Prostate gland (tissue), 2 donors: Measurements from ENCODE around the gene GOLIM4. TPM values are rescaled to one million over a fixed set of nuclear protein-coding genes. Genes with fewer than 3 reads are reported as not detected.

Experiments used
- DNase-seq: peaks from one replicate; pipeline ENCODE4 v3.0.0-alpha.2; 2019; ENCODE audit warnings: low spot score
- H3K27ac ChIP-seq, 2 donors: fragments of 200-600 bp; sonication (generic); 2 replicates each; pipeline ENCODE4 v1.5.1; 2017 to 2019
- H3K27me3 ChIP-seq: fragments of 200-600 bp; sonication (generic); replicated peaks from 2 replicates; pipeline ENCODE4 v1.5.1; 2019; ENCODE audit not compliant: insufficient read depth
- H3K36me3 ChIP-seq, 2 donors: fragments of 200-600 bp; sonication (generic); 1 replicate in 1 of 2; 2 replicates in 1 of 2; pipeline versions ENCODE4 v1.5.1 to v1.8.1; 2017 to 2019
- H3K4me1 ChIP-seq: fragments of 200-600 bp; sonication (generic); replicated peaks from 2 replicates; pipeline ENCODE4 v1.5.1; 2019
- H3K4me3 ChIP-seq, 2 donors: fragments of 200-600 bp; sonication (generic); 2 replicates each; pipeline ENCODE4 v1.5.1; 2017 to 2019
- H3K9me3 ChIP-seq: fragments of 200-600 bp; sonication (generic); 2 replicates; pipeline ENCODE4 v1.5.1; 2017
- CTCF ChIP-seq, 4 experiments: fragments of 200-600 bp in 2 of 4; fragments of 450-650 bp in 2 of 4; sonication (generic) in 2 of 4; IDR thresholded peaks; 1 replicate in 3 of 4; 2 replicates in 1 of 4; pipeline ENCODE4 v1.5.1; 2016 to 2019; ENCODE audit warnings: antibody characterized with exemption in 4 of 4, mild to moderate bottlenecking in 2 of 4, moderate library complexity in 2 of 4
- POLR2A ChIP-seq: fragments of 450-650 bp; IDR thresholded peaks from one replicate; pipeline ENCODE4 v1.6.1; 2016; ENCODE audit warnings: antibody characterized with exemption, mild to moderate bottlenecking
- POLR2AphosphoS5 ChIP-seq: sonication (generic); formaldehyde crosslinking; IDR thresholded peaks from one replicate; pipeline ENCODE4 v1.6.1; 2017; ENCODE audit warnings: antibody characterized with exemption
- WGBS: methylation state at CpG from one replicate; pipeline ENCODE4 v1.1.5; 2018; 5-methylcytosine and 5-hydroxymethylcytosine counted together
- intact Hi-C: fragments of 100-400 bp; cut with DNase I; formaldehyde crosslinking; loops from one replicate; pipeline ENCODE4 v1.14.2; 2022
- total RNA-seq, 2 donors: library from RNA; depleted of rRNA; stranded (reverse); fragments of >200 nt; gene quantifications; one replicate each; pipeline ENCODE4 v1.1.0, GENCODE V29; 2016

The GOLIM4 gene
- total RNA-seq, 2 donors from 2014 or later = 22.3 to 25.5 TPM

GRCh38 chr3:168044049-168044448, 51.7 kb downstream of the GOLIM4 start:
- no peak for DNase-seq
- WGBS = 68% methylated on average over 6 of the region's 6 CpGs
- H3K4me3 ChIP-seq = no peak overlapping the region
- intact Hi-C loops = no loop called here
- H3K27ac ChIP-seq = no peak overlapping the region
- no peaks in the 10 kb centered on the region for H3K36me3 ChIP-seq
- H3K4me1 ChIP-seq = no peaks in the 10 kb centered on the region
- H3K27me3 ChIP-seq = no peaks in the 10 kb centered on the region
- no peaks in the 10 kb centered on the region for H3K9me3 ChIP-seq
- TF ChIP-seq POLR2AphosphoS5 (no peak), CTCF (IDR thresholded peaks at IDR 0.05) (no peak), POLR2A (no peak)

- no peaks in the 10 kb centered on the region for H3K9me3 ChIP-seq
- no peaks in the 10 kb centered on the region for H3K36me3 ChIP-seq
- 69% methylated on average over 6 of the region's 6 CpGs for WGBS
- peak; percentile 34 for DNase-seq
- no peak overlapping the region for H3K4me3 ChIP-seq
- no peaks in the 10 kb centered on the region for H3K4me1 ChIP-seq
- TF ChIP-seq CTCF (IDR thresholded peaks at IDR 0.05) (peak in 3 of 4 experiments; percentile 55 to 61 (median 57)), POLR2AphosphoS5 (no peak), POLR2A (no peak)
- H3K27ac ChIP-seq = no peak overlapping the region
- intact Hi-C loops = no loop called here
- no peaks in the 10 kb centered on the region for H3K27me3 ChIP-seq
Observed at GRCh38 chr3:168040607-168041208, 55.0 kb downstream of the GOLIM4 start.

- Histone ChIP-seq H3K9me3 (no peaks in the 10 kb centered on the region), H3K4me3 (no peak overlapping the region), H3K36me3 (no peaks in the 10 kb centered on the region), H3K4me1 (no peaks in the 10 kb centered on the region), H3K27me3 (no peaks in the 10 kb centered on the region), H3K27ac (no peak overlapping the region)
- TF ChIP-seq POLR2A (no peak), POLR2AphosphoS5 (no peak), CTCF (IDR thresholded peaks at IDR 0.05) (no peak)
- no peak for DNase-seq
- 95% methylated on average over 2 of the region's 2 CpGs for WGBS
- intact Hi-C loops = no loop called here
Observed at GRCh38 chr3:168037020-168037419, 58.7 kb downstream of the GOLIM4 start.

- Histone ChIP-seq H3K27me3 (no peaks in the 10 kb centered on the region), H3K4me1 (no peaks in the 10 kb centered on the region), H3K9me3 (no peaks in the 10 kb centered on the region), H3K4me3 (no peak overlapping the region), H3K36me3 (no peaks in the 10 kb centered on the region), H3K27ac (no peak overlapping the region)
- no peak for DNase-seq
- 95% methylated on average over 4 of the region's 4 CpGs for WGBS
- TF ChIP-seq POLR2A = no peak
- TF ChIP-seq POLR2AphosphoS5 = no peak
- no peak for TF ChIP-seq CTCF (IDR thresholded peaks at IDR 0.05)
- intact Hi-C loops = no loop called here
Observed at GRCh38 chr3:168036619-168037018, 59.1 kb downstream of the GOLIM4 start.

- 88% methylated on average over 5 of the region's 5 CpGs for WGBS
- no peak overlapping the region for H3K4me3 ChIP-seq
- no peaks in the 10 kb centered on the region for H3K36me3 ChIP-seq
- intact Hi-C loops = no loop called here
- no peak overlapping the region for H3K27ac ChIP-seq
- H3K4me1 ChIP-seq = no peaks in the 10 kb centered on the region
- no peak for DNase-seq
- H3K27me3 ChIP-seq = no peaks in the 10 kb centered on the region
- TF ChIP-seq POLR2A (no peak), POLR2AphosphoS5 (no peak)
- no peaks in the 10 kb centered on the region for H3K9me3 ChIP-seq
Observed at GRCh38 chr3:168034152-168034928, 61.4 kb downstream of the GOLIM4 start.
